GM04503 (cell line): ENCODE results near the gene RNF169.
A peak's percentile ranks its signal among the peaks of the same experiment; 100 is the strongest.

Experiments used
- DNase-seq: peaks from one replicate; pipeline ENCODE4 v3.0.0-alpha.2; 2012; ENCODE audit warnings: low read depth

The RNF169 gene

DNA sequence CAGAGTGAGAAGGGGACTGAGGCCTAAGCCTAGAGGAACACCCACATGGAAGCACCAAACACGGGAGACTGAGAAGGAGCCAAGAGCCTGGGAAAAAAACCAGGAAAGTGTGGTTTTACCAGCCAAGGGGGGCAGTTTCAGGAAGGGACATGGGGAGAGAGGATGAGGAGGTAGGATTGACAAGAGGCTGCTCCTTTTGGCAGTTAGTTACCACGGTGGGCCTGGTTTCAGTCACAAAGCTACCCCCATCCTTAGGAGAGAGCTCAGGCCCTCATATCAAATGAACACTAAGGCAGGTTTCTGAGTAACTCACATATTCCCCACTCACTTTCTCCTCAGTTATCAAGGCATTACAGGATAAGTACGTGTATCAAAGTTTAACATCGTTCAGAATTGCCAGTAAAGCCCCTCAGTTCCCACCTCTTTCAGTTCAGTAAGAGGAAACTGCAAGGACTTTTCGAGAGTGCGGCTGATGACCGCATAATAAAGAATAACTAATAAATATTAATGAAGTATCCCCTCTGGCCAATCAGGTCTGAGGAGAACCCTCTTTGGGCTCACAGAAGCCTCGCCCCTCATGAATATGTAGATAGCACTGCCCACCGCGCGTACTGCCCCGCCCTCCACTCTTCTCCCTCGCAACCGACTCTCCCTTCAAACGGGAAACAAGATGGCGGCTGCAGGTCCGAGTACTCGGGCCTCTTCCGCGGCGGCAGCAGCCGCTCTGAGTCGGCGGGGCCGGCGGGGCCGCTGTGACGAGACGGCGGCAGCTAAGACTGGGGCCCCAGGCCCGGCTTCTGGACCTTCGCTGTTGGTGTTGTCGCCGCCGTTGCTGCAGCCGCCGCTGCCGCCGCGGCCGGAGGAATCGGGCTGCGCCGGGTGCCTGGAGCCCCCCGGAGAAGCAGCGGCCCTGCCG is at the start of gene RNF169:
Gene RNF169 (plus strand): TSS at position 639 of the 916 bp plus-strand sequence. CDS start 32 bp downstream, at position 671.
- DNase-seq = peak; percentile 80

GRCh38 chr11:74699615-74700396 is 48.8 kb upstream of the RNF169 start:
- no peak for DNase-seq

DNA sequence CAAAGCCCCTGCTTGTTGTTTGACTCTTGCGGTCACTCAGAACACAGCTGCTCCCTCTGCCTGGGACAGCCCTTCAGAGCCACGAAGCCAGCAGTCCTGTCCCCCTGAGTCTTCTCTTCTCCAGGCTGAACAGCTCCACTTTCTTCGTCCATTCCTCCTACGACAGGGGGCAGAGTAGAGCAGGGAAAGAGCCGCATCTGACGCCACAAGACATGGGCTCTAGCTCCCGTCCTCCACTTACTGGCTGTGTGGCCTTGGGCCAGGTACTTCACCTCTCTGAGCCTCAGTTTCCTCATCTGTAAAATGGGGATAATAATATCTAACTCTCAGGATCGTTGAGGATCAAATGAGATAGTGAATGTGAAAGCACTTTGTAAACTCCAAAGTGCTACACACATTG is 47.3 kb upstream of the RNF169 start:
- DNase-seq = no peak

- DNase-seq = no peak
These were observed 46.2 kb upstream of the RNF169 start for GRCh38 chr11:74702383-74703007.

GRCh38 chr11:74703211-74703610 is 45.4 kb upstream of the RNF169 start:
- DNase-seq = no peak

- DNase-seq = no peak
These were observed 41.5 kb upstream of the RNF169 start for GRCh38 chr11:74707182-74707581.

- DNase-seq = no peak
These were observed 40.8 kb upstream of the RNF169 start for GRCh38 chr11:74707602-74708510.

- DNase-seq = no peak
These were observed 39.5 kb upstream of the RNF169 start for GRCh38 chr11:74709175-74709574.

DNA sequence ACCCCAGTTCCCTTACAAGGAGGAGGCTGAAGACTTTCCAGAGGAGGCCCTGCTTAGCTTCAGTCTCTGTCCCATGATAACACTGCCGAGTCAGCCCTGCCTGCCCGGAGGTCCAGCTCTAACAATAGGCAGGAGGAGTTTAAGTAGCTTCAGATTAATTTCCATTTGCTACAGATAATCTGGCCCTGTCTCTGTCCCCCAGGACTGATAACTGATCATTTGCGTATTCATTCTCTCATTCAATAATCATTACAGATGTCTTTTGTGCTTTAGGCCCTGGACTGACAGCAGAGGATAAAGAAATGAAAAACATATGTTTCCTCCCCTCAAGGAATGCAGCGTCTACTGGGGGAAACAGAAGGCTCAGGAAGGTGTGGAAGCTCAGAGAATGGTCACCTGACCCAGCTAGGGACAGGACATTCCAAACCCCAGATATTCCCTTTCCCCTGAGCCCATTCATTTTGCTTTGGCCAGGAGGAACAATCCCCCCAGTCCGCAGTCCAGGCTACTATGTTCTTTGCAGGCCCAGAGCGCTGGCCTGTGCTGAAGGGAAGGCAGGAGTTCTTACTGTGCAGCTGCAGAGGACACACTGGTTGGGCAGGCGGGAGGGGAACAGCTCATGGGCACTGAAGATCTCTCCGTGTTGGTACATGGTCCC is 38.2 kb upstream of the RNF169 start:
- DNase-seq = no peak

DNA sequence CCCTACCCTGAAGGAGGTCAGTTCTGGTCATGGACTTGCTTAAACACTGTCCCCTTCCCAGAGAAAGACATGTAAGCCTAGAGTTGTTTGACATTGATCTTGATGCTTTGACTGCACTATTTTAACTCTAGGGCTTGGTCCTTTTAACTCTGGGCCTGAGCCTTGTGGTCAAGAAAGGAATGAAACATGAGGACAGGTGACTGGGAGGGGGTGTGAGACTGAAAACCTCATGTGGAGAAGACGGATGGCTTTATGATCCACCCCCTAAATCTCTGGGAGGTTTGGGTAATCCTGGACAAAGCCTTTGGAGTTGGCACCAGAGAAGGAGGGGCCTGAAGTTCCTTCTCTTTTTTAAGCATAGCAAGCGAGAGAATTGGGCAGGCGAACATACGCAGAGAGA is 35.0 kb upstream of the RNF169 start:
- no peak for DNase-seq

- DNase-seq = no peak
These were observed 33.7 kb upstream of the RNF169 start for GRCh38 chr11:74714904-74715303.

- no peak for DNase-seq
These were observed 31.3 kb upstream of the RNF169 start for GRCh38 chr11:74717221-74717969.

DNA sequence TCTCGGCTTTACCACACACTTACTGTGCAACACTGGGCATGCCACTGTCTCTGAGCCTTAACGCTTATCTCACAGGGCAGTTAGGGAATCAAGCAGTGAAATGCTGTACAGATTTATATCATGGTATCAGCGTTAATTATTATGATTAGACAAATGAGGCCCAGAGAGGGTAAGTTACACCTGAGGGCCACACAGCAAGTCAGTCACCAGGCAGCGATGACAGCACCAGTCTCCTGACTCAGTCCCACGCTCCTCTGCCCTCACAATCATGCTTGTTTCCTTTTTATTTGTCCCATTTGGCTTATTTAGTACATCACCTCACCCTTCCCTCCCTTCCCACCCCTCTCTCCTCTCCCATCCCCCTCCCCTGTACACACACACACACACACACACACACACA is 29.6 kb upstream of the RNF169 start:
- DNase-seq = no peak

- no peak for DNase-seq
These were observed 27.8 kb upstream of the RNF169 start for GRCh38 chr11:74720596-74721478.

DNA sequence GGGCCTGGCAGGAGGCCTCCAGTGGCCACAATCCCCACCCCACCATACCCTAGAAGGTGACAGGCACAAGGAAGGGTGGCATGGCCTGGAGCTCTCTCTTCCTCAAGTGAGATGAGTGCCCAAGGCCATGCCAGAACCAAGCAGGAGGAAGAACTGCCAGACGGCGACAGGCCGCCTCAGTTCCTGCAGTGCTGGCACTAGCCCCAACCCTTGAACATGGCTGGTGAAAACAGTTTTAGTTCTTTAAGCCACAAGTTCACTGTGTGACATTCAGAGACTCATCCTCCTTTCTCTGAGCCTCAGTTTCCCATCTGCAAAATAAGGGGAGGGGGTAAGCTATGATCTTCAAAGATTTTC is 27.2 kb upstream of the RNF169 start:
- no peak for DNase-seq

DNA sequence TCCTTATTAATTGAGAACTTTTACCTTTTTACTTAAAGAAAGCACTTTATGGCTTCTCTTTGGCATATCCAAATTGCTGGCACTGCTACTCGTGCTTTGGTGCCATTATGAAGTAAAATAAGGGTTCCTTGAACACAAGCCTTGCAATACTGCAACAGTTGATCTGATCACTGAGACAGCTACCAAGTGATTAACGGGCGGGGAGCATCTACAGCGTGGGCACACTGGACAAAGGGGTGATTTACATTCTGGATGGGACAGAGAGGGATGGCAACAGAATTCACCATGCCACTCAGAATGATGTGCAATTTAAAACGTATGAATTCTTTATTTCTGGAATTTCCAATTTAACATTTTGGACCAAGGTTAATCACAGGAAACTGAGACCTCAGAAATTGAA is 25.1 kb upstream of the RNF169 start:
- no peak for DNase-seq

DNA sequence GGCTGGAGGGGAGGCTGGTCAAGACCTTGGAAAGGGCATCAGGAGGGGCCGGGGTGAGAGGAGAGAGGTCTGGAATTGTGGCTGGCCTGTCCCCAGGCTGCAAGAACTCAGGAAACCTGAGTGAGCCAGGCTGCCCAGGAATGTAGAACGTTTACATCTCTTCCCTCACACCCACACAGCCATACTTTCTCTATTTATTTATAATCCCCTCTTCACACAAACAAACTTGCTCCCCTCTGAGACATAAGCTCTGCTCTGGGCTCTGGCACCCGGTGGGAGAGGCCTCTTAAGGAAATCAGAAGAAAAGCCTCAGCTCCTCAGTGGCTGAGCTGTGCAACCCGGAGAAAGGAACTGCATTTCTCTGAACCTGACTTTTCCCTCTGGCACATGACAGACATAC is 22.9 kb upstream of the RNF169 start:
- no peak for DNase-seq

DNA sequence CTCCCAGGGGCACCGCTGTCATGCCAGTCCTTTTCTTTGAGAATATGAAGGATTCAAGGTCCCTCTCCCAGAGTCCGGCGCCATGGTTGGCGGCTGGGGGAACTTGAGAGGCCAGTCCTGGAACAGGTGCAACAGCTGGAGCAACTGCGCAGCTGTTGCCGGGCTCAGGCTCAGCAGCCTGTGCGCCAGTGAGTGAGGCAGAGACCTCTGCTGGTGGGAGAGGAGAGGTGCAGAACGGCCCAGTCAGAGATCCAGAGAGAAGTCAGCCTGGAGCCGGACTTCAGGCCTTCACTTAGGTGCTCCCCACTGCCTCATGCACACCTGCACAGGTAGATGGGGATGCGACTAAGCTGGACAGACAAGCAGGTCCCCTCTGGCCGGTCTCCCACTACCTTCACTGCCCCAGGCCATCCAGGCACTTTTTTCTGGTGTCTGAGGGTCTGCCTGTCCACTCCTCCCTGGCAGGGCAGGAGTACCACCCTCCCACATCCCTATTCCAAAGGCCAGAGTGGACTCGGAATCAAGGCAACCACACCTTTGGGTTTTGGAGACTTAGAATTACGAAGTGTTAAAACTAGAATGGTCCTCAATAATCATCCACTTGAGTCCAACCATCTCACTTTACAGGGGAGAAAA is 22.0 kb upstream of the RNF169 start:
- no peak for DNase-seq

GRCh38 chr11:74729397-74729796 is 19.3 kb upstream of the RNF169 start:
- DNase-seq = no peak
